Esophagus muscularis mucosa (tissue), 4 donors: ENCODE measurements around the gene VPS13C.

Source experiments
- CTCF ChIP-seq, 3 experiments: fragments of 200-600 bp in 2 of 3; fragments of 450-650 bp in 1 of 3; sonication (generic) in 2 of 3; IDR thresholded peaks; one replicate each; pipeline ENCODE4 v1.5.1; 2017 to 2019; ENCODE audit warnings: antibody characterized with exemption in 3 of 3, mild to moderate bottlenecking in 2 of 3, moderate library complexity in 1 of 3
- EP300 ChIP-seq: sonication (generic); formaldehyde crosslinking; IDR thresholded peaks from one replicate; pipeline ENCODE4 v1.6.1; 2017; ENCODE audit warnings: antibody characterized with exemption
- POLR2A ChIP-seq: fragments of 450-650 bp; IDR thresholded peaks from one replicate; pipeline ENCODE4 v1.6.1; 2017; ENCODE audit warnings: antibody characterized with exemption, moderate library complexity, mild to moderate bottlenecking, low read depth
- POLR2AphosphoS5 ChIP-seq, 2 donors: sonication (generic); formaldehyde crosslinking; IDR thresholded peaks; one replicate each; pipeline ENCODE4 v1.6.1; 2017; ENCODE audit warnings: antibody characterized with exemption in 2 of 2

GRCh38 chr15:62059108-62059815, 985 bp downstream of the VPS13C start:
- TF ChIP-seq POLR2A (no peak), CTCF (IDR thresholded peaks at IDR 0.05) (no peak), POLR2AphosphoS5 (IDR thresholded peaks at IDR 0.05) (no peak), EP300 (no peak)
